Naive thymus-derived CD4-positive, alpha-beta T cell (primary cell): ENCODE results near the gene PER1. TPM values are rescaled to one million over a fixed set of nuclear protein-coding genes. Genes with fewer than 3 reads are reported as not detected.

Source experiments
- ATAC-seq: fragments of 150-1000 bp; cut with Tn5 transposase; 2 replicates; pipeline ENCODE4 v1.10.0; 2021; ENCODE audit warnings: mild to moderate bottlenecking, moderate library complexity
- CTCF ChIA-PET: fragments of 350-600 bp; sonication (Branson Sonifier 250); formaldehyde crosslinking; loops from one replicate; lab custom pipeline; 2021; ENCODE audit warnings: antibody characterized with exemption; lab: Charles Lee
- POLR2A ChIA-PET: fragments of 350-600 bp; sonication (Branson Sonifier 250); formaldehyde crosslinking; loops from one replicate; lab custom pipeline; 2021; ENCODE audit warnings: antibody characterized with exemption, inconsistent platforms; lab: Charles Lee
- DNase-seq, 9 donors: peaks; one replicate each; pipeline versions ENCODE4 v3.0.0 to v3.0.0-alpha.2; 2020 to 2022; ENCODE audit warnings: mixed read lengths in 1 of 9
- H3K27ac ChIP-seq: one replicate; pipeline ENCODE4 v1.7.0; 2013; ENCODE audit warnings: mild to moderate bottlenecking, low read depth, low read length, moderate library complexity
- H3K27me3 ChIP-seq, 2 donors: one replicate each; pipeline ENCODE4 v1.7.0; 2013; ENCODE audit warnings: low read length in 2 of 2, mild to moderate bottlenecking in 2 of 2, moderate library complexity in 2 of 2; ENCODE audit not compliant: control insufficient read depth in 2 of 2, insufficient read depth in 2 of 2
- H3K36me3 ChIP-seq, 3 experiments: 1 replicate in 2 of 3; 2 replicates in 1 of 3; pipeline ENCODE4 v1.7.0; 2013; ENCODE audit warnings: low read length in 3 of 3, mild to moderate bottlenecking in 3 of 3, moderate library complexity in 1 of 3; ENCODE audit not compliant: insufficient read depth in 3 of 3, control insufficient read depth in 2 of 3
- H3K4me1 ChIP-seq, 2 donors: one replicate each; pipeline ENCODE4 v1.7.0; 2013; ENCODE audit warnings: low read length in 2 of 2, mild to moderate bottlenecking in 2 of 2, moderate library complexity in 1 of 2; ENCODE audit not compliant: control insufficient read depth in 2 of 2, insufficient read depth in 2 of 2
- H3K4me3 ChIP-seq: 2 replicates; pipeline ENCODE4 v1.7.0; 2013; ENCODE audit warnings: mild to moderate bottlenecking, low read length
- H3K9me3 ChIP-seq, 3 experiments: 1 replicate in 2 of 3; 2 replicates in 1 of 3; pipeline ENCODE4 v1.7.0; 2013; ENCODE audit warnings: low read length in 3 of 3; ENCODE audit not compliant: control insufficient read depth in 2 of 3
- H3K27ac Mint-ChIP-seq, 9 donors: one replicate each; pipeline ENCODE4 v1.8.0; 2020 to 2022; ENCODE audit warnings: mixed read lengths in 9 of 9, mild to moderate bottlenecking in 8 of 9, moderate library complexity in 5 of 9, inconsistent platforms in 2 of 9
- H3K27me3 Mint-ChIP-seq, 5 donors: one replicate each; pipeline ENCODE4 v1.8.0; 2021 to 2022; ENCODE audit warnings: mixed read lengths in 5 of 5, mild to moderate bottlenecking in 1 of 5
- H3K36me3 Mint-ChIP-seq, 5 donors: one replicate each; pipeline ENCODE4 v1.8.0; 2020 to 2022; ENCODE audit warnings: mixed read lengths in 5 of 5, mild to moderate bottlenecking in 3 of 5, inconsistent platforms in 1 of 5
- H3K4me1 Mint-ChIP-seq, 7 donors: one replicate each; pipeline ENCODE4 v1.8.0; 2020 to 2022; ENCODE audit warnings: mixed read lengths in 7 of 7, mild to moderate bottlenecking in 3 of 7, inconsistent platforms in 1 of 7
- H3K4me3 Mint-ChIP-seq, 10 donors: one replicate each; pipeline ENCODE4 v1.8.0; 2020 to 2022; ENCODE audit warnings: mild to moderate bottlenecking in 10 of 10, mixed read lengths in 10 of 10, moderate library complexity in 6 of 10, inconsistent platforms in 2 of 10
- H3K9me3 Mint-ChIP-seq, 11 donors: one replicate each; pipeline ENCODE4 v1.8.0; 2020 to 2022; ENCODE audit warnings: mixed read lengths in 11 of 11, mild to moderate bottlenecking in 4 of 11, inconsistent platforms in 1 of 11, moderate library complexity in 1 of 11
- intact Hi-C, 2 donors: fragments of 100-400 bp; cut with micrococcal nuclease; formaldehyde crosslinking; loops; one replicate each; pipeline ENCODE4 v1.15.1; 2023
- polyA plus RNA-seq, 2 donors: library from polyadenylated mRNA; unstranded; fragments of 300-500 nt; fragmentation: Illumina TruSeq; gene quantifications; one replicate each; pipeline ENCODE4 v1.2.3, GENCODE V29; 2021
- total RNA-seq, 6 experiments: library from RNA in 5 of 6; stranded (reverse) in 5 of 6; gene quantifications; 1 replicate in 5 of 6; 2 replicates in 1 of 6; pipeline ENCODE4 v1.2.3 and lab custom pipeline; 2021 to 2026

Gene PER1
- total RNA-seq (1,000 to 10,000 TPM in 2 of 5 experiments, 10 to 100 TPM in 3; 40.1 to 1,786 (median 95.0) TPM), polyA plus RNA-seq (10 to 100 TPM in 1 of 2 donors, 1 to 10 TPM in 1; 7.9 to 12.1 TPM), total RNA-seq (lab: John Stamatoyannopoulos, UW) (747 reads per million, percentile 99 among the genes with 10 or more reads in this experiment)

- peak within 1 kb of the TSS in 5 of 10 donors; percentile 86 to 95 (median 92) for H3K4me3 Mint-ChIP-seq
- intact Hi-C loops = loop anchor here (5.0 to 10.0 kb wide), 3 partner anchors 577 to 917 kb away; partner anchors contain the start of genes CD68 (in 1 of the 2), DVL2 (in 1 of the 2) and PHF23 (in 1 of the 2)
- peak; percentile 65 to 92 (median 71) for DNase-seq
- H3K27me3 Mint-ChIP-seq = no peaks in the 10 kb centered on the region
- H3K36me3 ChIP-seq = peaks cover 18 to 39% (median 28%) of the 10 kb centered on the region in 3 experiments
- peak within 1 kb of the TSS in 2 of 9 donors; percentile 96 to 99 for H3K27ac Mint-ChIP-seq
- H3K27ac ChIP-seq = peak within 1 kb of the TSS; percentile 95
- H3K4me1 ChIP-seq = peaks cover 56 to 59% of the 10 kb centered on the region in 2 donors
- peak within 1 kb of the TSS; percentile 80 for H3K4me3 ChIP-seq
- no peaks in the 10 kb centered on the region for H3K9me3 ChIP-seq
- H3K9me3 Mint-ChIP-seq = peaks cover 0 to 16% (median 0%) of the 10 kb centered on the region in 11 donors
- peak; percentile 29 for ATAC-seq
- POLR2A ChIA-PET = interaction anchor here (0.9 to 14.5 kb wide), 5 partner anchors 9 to 94 kb away, joined by 3 to 820 read pairs (median 61); partner anchors contain the start of genes BORCS6, CTC1, PFAS and TMEM107
- peaks cover 0 to 18% (median 8%) of the 10 kb centered on the region in 5 donors for H3K36me3 Mint-ChIP-seq
- H3K4me1 Mint-ChIP-seq = peaks cover 0 to 64% (median 45%) of the 10 kb centered on the region in 7 donors
- CTCF ChIA-PET = interaction anchor here (0.5 kb wide), 1 partner anchor 62 kb away, joined by 3 read pairs; no protein-coding TSS in a partner anchor
- no peaks in the 10 kb centered on the region for H3K27me3 ChIP-seq
Measured at GRCh38 chr17:8152112-8152775, at the start of gene PER1. Gene PER1, minus strand, starts transcription at chr17:8152404. Its CDS starts 1,698 bp downstream, at chr17:8150706.

- no peak overlapping the region for H3K4me3 ChIP-seq
- POLR2A ChIA-PET = interaction anchor here (0.8 to 25.9 kb wide), 8 partner anchors 16 to 103 kb away, joined by 3 to 820 read pairs (median 56); partner anchors contain the start of genes AURKB, CTC1, PER1 and PFAS
- H3K36me3 ChIP-seq = peaks cover 0 to 3% (median 0%) of the 10 kb centered on the region in 3 experiments
- peak overlapping the region; percentile 49 for H3K27ac ChIP-seq
- H3K4me3 Mint-ChIP-seq = no peak overlapping the region
- ATAC-seq (peak; percentile 41), DNase-seq (peak in 8 of 9 donors; percentile 48 to 73 (median 66))
- H3K9me3 ChIP-seq = no peaks in the 10 kb centered on the region
- H3K27me3 Mint-ChIP-seq = no peaks in the 10 kb centered on the region
- CTCF ChIA-PET = interaction anchor here (0.5 to 1.8 kb wide), 4 partner anchors 29 to 190 kb away, joined by 3 to 7 read pairs (median 3); no protein-coding TSS in a partner anchor
- intact Hi-C loops = loop anchor here in 1 of 2 donors (1.0 to 5.0 kb wide), 4 partner anchors 8 to 505 kb away; partner anchors contain the start of genes AURKB, TP53 and WRAP53
- H3K4me1 Mint-ChIP-seq = peaks cover 9 to 19% (median 13%) of the 10 kb centered on the region in 7 donors
- H3K36me3 Mint-ChIP-seq = no peaks in the 10 kb centered on the region
- no peaks in the 10 kb centered on the region for H3K27me3 ChIP-seq
- peaks cover 0 to 2% (median 0%) of the 10 kb centered on the region in 11 donors for H3K9me3 Mint-ChIP-seq
- no peak overlapping the region for H3K27ac Mint-ChIP-seq
- peaks cover 31 to 38% of the 10 kb centered on the region in 2 donors for H3K4me1 ChIP-seq
Measured at GRCh38 chr17:8192070-8192815, 40.0 kb upstream of the PER1 start.

- H3K9me3 Mint-ChIP-seq = peaks cover 0 to 2% (median 0%) of the 10 kb centered on the region in 11 donors
- Histone ChIP-seq H3K4me3 (peak overlapping the region; percentile 91), H3K27ac (no peak overlapping the region), H3K9me3 (no peaks in the 10 kb centered on the region), H3K4me1 (peaks cover 33 to 38% of the 10 kb centered on the region in 2 donors), H3K27me3 (no peaks in the 10 kb centered on the region), H3K36me3 (peaks cover 0 to 11% (median 0%) of the 10 kb centered on the region in 3 experiments)
- intact Hi-C loops = loop anchor here (1.0 to 5.0 kb wide), 4 partner anchors 10 to 618 kb away; partner anchors contain the start of genes RANGRF (in 1 of the 2), TP53 (in 1 of the 2) and WRAP53 (in 1 of the 2)
- no peaks in the 10 kb centered on the region for H3K27me3 Mint-ChIP-seq
- ChIA-PET CTCF (interaction anchor here (0.7 to 6.8 kb wide), 3 partner anchors 32 to 111 kb away, joined by 3 to 33 read pairs (median 29); partner anchors contain the start of gene ALOXE3), POLR2A (interaction anchor here (0.6 to 25.9 kb wide), 12 partner anchors 10 to 105 kb away, joined by 3 to 820 read pairs (median 59); partner anchors contain the start of genes ALOXE3, AURKB, CTC1 and HES7)
- peak overlapping the region in 2 of 10 donors; percentile 8 to 27 for H3K4me3 Mint-ChIP-seq
- DNase-seq = no peak
- peak overlapping the region in 7 of 9 donors; percentile 46 to 94 (median 85) for H3K27ac Mint-ChIP-seq
- H3K4me1 Mint-ChIP-seq = peaks cover 7 to 13% (median 13%) of the 10 kb centered on the region in 7 donors
- H3K36me3 Mint-ChIP-seq = no peaks in the 10 kb centered on the region
- ATAC-seq = no peak
Measured at GRCh38 chr17:8190506-8190905, 38.3 kb upstream of the PER1 start.

- intact Hi-C loops = loop anchor here (1.0 to 5.0 kb wide), 4 partner anchors 10 to 618 kb away; partner anchors contain the start of genes RANGRF (in 2 of the 2), TP53 (in 1 of the 2) and WRAP53 (in 1 of the 2)
- peak; percentile 81 for ATAC-seq
- Histone ChIP-seq H3K27ac (peak within 1 kb of the TSS; percentile 87), H3K27me3 (no peaks in the 10 kb centered on the region), H3K9me3 (no peaks in the 10 kb centered on the region), H3K4me3 (peak within 1 kb of the TSS; percentile 91), H3K36me3 (peaks cover 0 to 11% (median 0%) of the 10 kb centered on the region in 3 experiments), H3K4me1 (peaks cover 33 to 38% of the 10 kb centered on the region in 2 donors)
- POLR2A ChIA-PET = interaction anchor here (0.6 to 25.9 kb wide), 15 partner anchors 10 to 106 kb away, joined by 3 to 820 read pairs (median 30); partner anchors contain the start of genes ALOXE3, AURKB, CTC1 and HES7
- peak within 1 kb of the TSS in 7 of 9 donors; percentile 46 to 94 (median 88) for H3K27ac Mint-ChIP-seq
- DNase-seq = peak; percentile 76 to 97 (median 94)
- CTCF ChIA-PET = interaction anchor here (0.7 to 6.8 kb wide), 5 partner anchors 32 to 111 kb away, joined by 3 to 33 read pairs (median 5); partner anchors contain the start of genes ALOXE3 and CTC1
- peak within 1 kb of the TSS in 2 of 10 donors; percentile 15 to 49 for H3K4me3 Mint-ChIP-seq
- H3K9me3 Mint-ChIP-seq = peaks cover 0 to 2% (median 0%) of the 10 kb centered on the region in 11 donors
- H3K27me3 Mint-ChIP-seq = no peaks in the 10 kb centered on the region
- peaks cover 8 to 13% (median 13%) of the 10 kb centered on the region in 7 donors for H3K4me1 Mint-ChIP-seq
- H3K36me3 Mint-ChIP-seq = no peaks in the 10 kb centered on the region
Measured at GRCh38 chr17:8189711-8190477, 37.7 kb upstream of the PER1 start, which contains the start of gene BORCS6. Gene BORCS6, minus strand, starts transcription at chr17:8190180. Its CDS starts 40 bp downstream, at chr17:8190140.
